DOHH2 (cell line): Measurements from ENCODE around the gene ATP10A.
"Not testable (repeated sequence)": the region's sequence is repeated elsewhere in the genome, so short reads cannot be mapped to it uniquely, and the experiment has no call there.

Experiments used
- H3F3A ChIP-seq: fragments of 200-600 bp; sonication (generic), shearing (Covaris generic); 2 replicates; pipeline ENCODE4 v1.6.0; 2016; ENCODE audit warnings: antibody characterized with exemption, mild to moderate bottlenecking; ENCODE audit not compliant: control insufficient read depth, insufficient read depth
- H3K27ac ChIP-seq: fragments of 200-600 bp; sonication (generic); 2 replicates; pipeline ENCODE4 v1.5.1; 2014; ENCODE audit warnings: low read depth, mild to moderate bottlenecking, low read length, moderate library complexity
- H3K27me3 ChIP-seq: fragments of 200-600 bp; sonication (generic); 2 replicates; pipeline ENCODE4 v1.6.1; 2014; ENCODE audit warnings: mild to moderate bottlenecking, low read length, mixed read lengths; ENCODE audit not compliant: control insufficient read depth
- H3K36me3 ChIP-seq: fragments of 200-600 bp; sonication (generic); 2 replicates; pipeline ENCODE4 v1.6.1; 2014; ENCODE audit warnings: mild to moderate bottlenecking, low read length, moderate library complexity, mixed read lengths; ENCODE audit not compliant: control insufficient read depth
- H3K4me1 ChIP-seq: fragments of 200-600 bp; sonication (generic); 2 replicates; pipeline ENCODE4 v1.6.1; 2014; ENCODE audit warnings: mild to moderate bottlenecking, low read length, mixed read lengths; ENCODE audit not compliant: control insufficient read depth
- H3K4me2 ChIP-seq: fragments of 200-600 bp; sonication (generic); 2 replicates; pipeline ENCODE4 v1.6.0; 2014; ENCODE audit warnings: mild to moderate bottlenecking, low read length, moderate library complexity
- H3K4me3 ChIP-seq: fragments of 200-600 bp; sonication (generic); 2 replicates; pipeline ENCODE4 v1.5.1; 2014; ENCODE audit warnings: mild to moderate bottlenecking, low read length, mixed read lengths
- H3K79me2 ChIP-seq: fragments of 200-600 bp; sonication (generic); 2 replicates; pipeline ENCODE4 v1.6.1; 2014; ENCODE audit warnings: mild to moderate bottlenecking, low read length, mixed read lengths; ENCODE audit not compliant: control insufficient read depth
- H3K9me2 ChIP-seq: fragments of 200-600 bp; sonication (generic); replicated peaks from 2 replicates; pipeline ENCODE4 v1.6.1; 2014; ENCODE audit warnings: mild to moderate bottlenecking, low read length, mixed read lengths; ENCODE audit not compliant: control insufficient read depth
- H3K9me3 ChIP-seq: fragments of 200-600 bp; sonication (generic); 2 replicates; pipeline ENCODE4 v1.6.1; 2014; ENCODE audit warnings: antibody characterized with exemption, low read length, mixed read lengths; ENCODE audit not compliant: control insufficient read depth, insufficient read depth
- H4K20me1 ChIP-seq: fragments of 200-600 bp; sonication (generic); 2 replicates; pipeline ENCODE4 v1.6.0; 2014; ENCODE audit warnings: low read depth, mild to moderate bottlenecking, antibody characterized with exemption, low read length, moderate library complexity; ENCODE audit not compliant: control insufficient read depth, insufficient read depth
- CTCF ChIP-seq: fragments of 200-600 bp; sonication (generic); IDR thresholded peaks from one replicate; pipeline ENCODE4 v1.5.1; 2014; ENCODE audit warnings: antibody characterized with exemption, mild to moderate bottlenecking, low read depth, low read length; ENCODE audit not compliant: poor library complexity, severe bottlenecking
- EZH2phosphoT487 ChIP-seq: fragments of 200-600 bp; sonication (generic); IDR thresholded peaks from 2 replicates; pipeline ENCODE4 v1.6.1; 2017; ENCODE audit warnings: borderline replicate concordance, mild to moderate bottlenecking, antibody characterized with exemption, low read length, moderate library complexity, mixed read lengths

ATP10A gene

GRCh38 chr15:25772500-25772899 lies 90.6 kb downstream of the ATP10A start:
- no peaks in the 10 kb centered on the region for H3K36me3 ChIP-seq
- H3K4me1 ChIP-seq, result no peaks in the 10 kb centered on the region
- H3K4me3 ChIP-seq, result no peak overlapping the region
- no peaks in the 10 kb centered on the region for H3F3A ChIP-seq
- no peaks in the 10 kb centered on the region for H3K79me2 ChIP-seq
- no peaks in the 10 kb centered on the region for H3K9me2 ChIP-seq
- H3K27ac ChIP-seq, result no peak overlapping the region
- no peaks in the 10 kb centered on the region for H4K20me1 ChIP-seq
- H3K9me3 ChIP-seq, result peaks cover 32% of the 10 kb centered on the region; the same call in 1 of the 2 replicates
- no peaks in the 10 kb centered on the region for H3K27me3 ChIP-seq
- TF ChIP-seq EZH2phosphoT487 (no peak), CTCF (no peak)
- H3K4me2 ChIP-seq, result no peak overlapping the region

- not testable (repeated sequence) for H3K79me2 ChIP-seq, H3K4me3 ChIP-seq, H3F3A ChIP-seq, H3K4me2 ChIP-seq, H3K9me2 ChIP-seq, H4K20me1 ChIP-seq, H3K4me1 ChIP-seq, H3K27ac ChIP-seq, H3K36me3 ChIP-seq, H3K27me3 ChIP-seq
- H3K9me3 ChIP-seq, result peaks cover 35% of the 10 kb centered on the region; the same call in 1 of the 2 replicates
Observed at GRCh38 chr15:25771736-25772135, 91.4 kb downstream of the ATP10A start.

GRCh38 chr15:25771338-25771706 lies 91.8 kb downstream of the ATP10A start:
- no peaks in the 10 kb centered on the region for H3K27me3 ChIP-seq
- H3K36me3 ChIP-seq, result no peaks in the 10 kb centered on the region
- no peak overlapping the region for H3K4me2 ChIP-seq
- no peaks in the 10 kb centered on the region for H4K20me1 ChIP-seq
- H3K4me3 ChIP-seq, result no peak overlapping the region
- no peak overlapping the region for H3K27ac ChIP-seq
- no peaks in the 10 kb centered on the region for H3F3A ChIP-seq
- peaks cover 37% of the 10 kb centered on the region; the same call in 1 of the 2 replicates for H3K9me3 ChIP-seq
- no peaks in the 10 kb centered on the region for H3K79me2 ChIP-seq
- TF ChIP-seq EZH2phosphoT487, result no peak
- TF ChIP-seq CTCF, result no peak
- no peaks in the 10 kb centered on the region for H3K9me2 ChIP-seq
- no peaks in the 10 kb centered on the region for H3K4me1 ChIP-seq

GRCh38 chr15:25770618-25771337 lies 92.3 kb downstream of the ATP10A start:
- Histone ChIP-seq H3F3A (no peaks in the 10 kb centered on the region), H3K4me3 (no peak overlapping the region), H3K4me1 (no peaks in the 10 kb centered on the region), H3K36me3 (no peaks in the 10 kb centered on the region), H3K79me2 (no peaks in the 10 kb centered on the region), H3K4me2 (no peak overlapping the region), H3K9me3 (peaks cover 38% of the 10 kb centered on the region; the same call in 1 of the 2 replicates), H3K9me2 (no peaks in the 10 kb centered on the region), H4K20me1 (no peaks in the 10 kb centered on the region), H3K27ac (no peak overlapping the region), H3K27me3 (no peaks in the 10 kb centered on the region)
- TF ChIP-seq CTCF, result no peak
- no peak for TF ChIP-seq EZH2phosphoT487
